ENCODE measurements around the gene KEL.
"Not testable (repeated sequence)": the region's sequence is repeated elsewhere in the genome, so short reads cannot be mapped to it uniquely, and the experiment has no call there.

KEL gene, protein sequence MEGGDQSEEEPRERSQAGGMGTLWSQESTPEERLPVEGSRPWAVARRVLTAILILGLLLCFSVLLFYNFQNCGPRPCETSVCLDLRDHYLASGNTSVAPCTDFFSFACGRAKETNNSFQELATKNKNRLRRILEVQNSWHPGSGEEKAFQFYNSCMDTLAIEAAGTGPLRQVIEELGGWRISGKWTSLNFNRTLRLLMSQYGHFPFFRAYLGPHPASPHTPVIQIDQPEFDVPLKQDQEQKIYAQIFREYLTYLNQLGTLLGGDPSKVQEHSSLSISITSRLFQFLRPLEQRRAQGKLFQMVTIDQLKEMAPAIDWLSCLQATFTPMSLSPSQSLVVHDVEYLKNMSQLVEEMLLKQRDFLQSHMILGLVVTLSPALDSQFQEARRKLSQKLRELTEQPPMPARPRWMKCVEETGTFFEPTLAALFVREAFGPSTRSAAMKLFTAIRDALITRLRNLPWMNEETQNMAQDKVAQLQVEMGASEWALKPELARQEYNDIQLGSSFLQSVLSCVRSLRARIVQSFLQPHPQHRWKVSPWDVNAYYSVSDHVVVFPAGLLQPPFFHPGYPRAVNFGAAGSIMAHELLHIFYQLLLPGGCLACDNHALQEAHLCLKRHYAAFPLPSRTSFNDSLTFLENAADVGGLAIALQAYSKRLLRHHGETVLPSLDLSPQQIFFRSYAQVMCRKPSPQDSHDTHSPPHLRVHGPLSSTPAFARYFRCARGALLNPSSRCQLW

GRCh38 chr7:142961973-142962926, at the start of gene KEL:
Gene KEL (minus strand): TSS chr7:142962363. CDS start chr7:142962206, 157 bp downstream.
- no peak for DNase-seq (ENCODE audit: low read depth)

- DNase-seq (ENCODE audit: low read depth), result peak; percentile 42
Measured at GRCh38 chr7:143008007-143008901, 46.1 kb upstream of the KEL start.

- DNase-seq (ENCODE audit: low read depth), result no peak
Measured at GRCh38 chr7:143005632-143006260, 43.6 kb upstream of the KEL start.

DNA sequence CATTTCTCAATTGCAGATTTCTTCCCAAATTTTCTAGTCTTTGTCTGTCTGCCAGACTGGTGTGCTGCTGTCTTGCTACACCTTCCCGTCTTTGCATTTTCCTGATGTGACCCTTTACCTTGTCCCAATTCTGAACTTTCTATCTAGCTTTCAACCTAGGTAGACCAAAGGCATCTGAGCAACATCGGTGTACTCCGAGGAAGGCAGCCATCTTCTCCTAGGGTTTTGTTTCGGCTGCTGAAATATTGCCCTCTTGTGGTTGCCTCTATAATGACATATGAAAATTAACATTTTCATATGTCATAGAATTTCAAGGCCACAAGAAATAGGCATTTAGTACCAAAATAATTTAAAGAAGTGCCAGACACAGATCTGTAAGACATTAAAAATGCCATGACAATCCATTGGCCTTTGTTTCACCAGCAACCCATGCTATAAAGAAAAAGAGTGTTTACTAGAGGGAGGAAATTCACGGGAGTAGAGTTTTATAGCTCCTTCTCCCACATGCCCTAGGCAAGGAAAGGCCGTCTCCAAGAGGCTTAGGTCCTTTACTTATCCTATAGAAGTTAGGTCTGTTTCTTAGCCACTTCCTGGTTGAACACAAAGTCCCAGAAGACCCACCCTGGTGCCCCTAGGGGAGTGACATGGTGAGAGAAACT, 41.4 kb upstream of the KEL start:
- DNase-seq (ENCODE audit: low read depth), result peak; percentile 36

GRCh38 chr7:143002898-143003297, 40.7 kb upstream of the KEL start:
- DNase-seq (ENCODE audit: low read depth), result no peak

- peak; percentile 30 for DNase-seq (ENCODE audit: low read depth)
Measured at GRCh38 chr7:143002106-143002505, 39.9 kb upstream of the KEL start.

- DNase-seq (ENCODE audit: low read depth), result no peak
Measured at GRCh38 chr7:143000648-143001047, 38.5 kb upstream of the KEL start.

- DNase-seq (ENCODE audit: low read depth), result no peak
Measured at GRCh38 chr7:142999793-143000192, 37.6 kb upstream of the KEL start.

- DNase-seq (ENCODE audit: low read depth), result no peak
Measured at GRCh38 chr7:142998966-142999365, 36.8 kb upstream of the KEL start.

GRCh38 chr7:142997456-142997989, 35.4 kb upstream of the KEL start:
- DNase-seq (ENCODE audit: low read depth), result no peak

DNA sequence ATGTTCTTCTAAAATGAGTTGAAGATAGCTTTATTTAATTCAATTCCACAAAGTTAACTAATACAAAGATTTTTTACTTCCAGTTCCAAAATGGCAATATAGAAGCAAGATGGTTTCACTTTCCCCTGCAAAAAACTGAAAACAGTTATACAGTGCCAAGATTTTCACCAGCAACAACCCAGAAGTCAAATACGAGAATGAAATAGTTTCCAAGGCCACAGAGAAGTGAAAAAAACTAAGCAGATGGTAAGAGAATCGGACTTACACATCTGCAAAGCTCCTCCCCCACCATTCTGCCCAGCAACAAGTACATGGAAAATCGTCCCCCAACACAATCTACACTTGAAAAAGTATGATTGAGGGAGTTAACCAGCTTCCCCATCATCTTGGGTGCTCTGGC, 30.3 kb upstream of the KEL start:
- DNase-seq (ENCODE audit: low read depth), result no peak

DNA sequence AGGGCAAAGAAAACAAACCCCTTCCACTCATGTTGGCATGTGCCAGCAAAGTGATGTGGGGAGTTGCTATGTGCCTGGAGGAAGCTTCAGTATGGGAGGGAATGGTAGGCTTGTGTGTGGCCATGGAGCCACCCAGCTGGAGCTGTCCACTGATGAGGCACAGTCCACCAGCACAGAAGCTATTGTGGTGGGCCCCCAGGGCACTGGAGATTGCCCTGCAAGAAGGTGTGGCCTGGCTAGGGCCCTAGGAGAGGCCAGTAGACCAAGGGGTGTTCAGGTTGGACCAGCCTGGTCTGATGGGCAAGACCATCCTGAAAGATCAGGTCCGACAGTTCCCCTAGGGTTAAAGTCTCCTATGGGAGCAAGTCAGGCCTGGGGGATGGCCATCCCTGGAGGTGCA, 22.1 kb upstream of the KEL start:
- no peak for DNase-seq (ENCODE audit: low read depth)

GRCh38 chr7:142983825-142984224, 21.7 kb upstream of the KEL start:
- no peak for DNase-seq (ENCODE audit: low read depth)

DNA sequence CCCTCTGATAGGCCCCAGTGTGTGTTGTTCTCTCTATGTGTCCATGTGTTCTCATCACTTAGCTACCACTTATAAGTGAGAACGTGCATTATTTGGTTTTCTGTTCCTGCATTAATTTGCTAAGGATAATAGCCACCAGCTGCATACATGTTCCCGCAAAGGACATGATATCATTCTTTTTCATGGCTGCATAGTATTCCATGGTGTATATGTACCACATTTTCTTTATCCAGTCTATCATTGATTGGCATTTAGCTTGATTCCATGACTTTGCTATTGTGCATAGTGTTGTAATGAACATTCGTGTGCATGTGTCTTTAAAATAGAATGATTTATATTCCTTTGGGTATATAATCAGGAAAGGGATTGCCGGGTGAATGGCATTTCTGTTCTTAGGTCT, 16.2 kb upstream of the KEL start:
- not testable (repeated sequence) for DNase-seq (ENCODE audit: low read depth)

DNA sequence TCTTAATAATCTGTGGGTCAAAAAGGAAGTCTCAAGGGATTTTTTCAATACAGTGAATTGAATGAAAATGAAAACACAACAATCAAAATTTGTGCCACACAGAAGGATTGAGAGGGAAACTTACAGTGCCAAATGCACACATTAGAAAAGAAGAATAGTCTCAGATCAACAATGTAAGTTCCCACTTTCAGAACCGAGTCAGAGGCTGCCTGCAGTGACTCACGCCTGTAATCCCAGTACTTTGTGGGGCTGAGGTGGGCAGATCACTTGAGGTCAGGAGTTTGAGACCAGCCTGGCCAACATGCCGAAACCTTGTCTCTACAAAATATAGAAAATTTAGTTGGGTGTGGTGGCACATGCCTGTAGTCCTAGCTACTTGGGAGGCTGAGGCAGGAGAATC, 12.5 kb upstream of the KEL start:
- no peak for DNase-seq (ENCODE audit: low read depth)

- DNase-seq (ENCODE audit: low read depth), result no peak
Measured at GRCh38 chr7:142969183-142969582, 7.0 kb upstream of the KEL start.

GRCh38 chr7:142968229-142968628, 6.1 kb upstream of the KEL start:
- DNase-seq (ENCODE audit: low read depth), result no peak

DNA sequence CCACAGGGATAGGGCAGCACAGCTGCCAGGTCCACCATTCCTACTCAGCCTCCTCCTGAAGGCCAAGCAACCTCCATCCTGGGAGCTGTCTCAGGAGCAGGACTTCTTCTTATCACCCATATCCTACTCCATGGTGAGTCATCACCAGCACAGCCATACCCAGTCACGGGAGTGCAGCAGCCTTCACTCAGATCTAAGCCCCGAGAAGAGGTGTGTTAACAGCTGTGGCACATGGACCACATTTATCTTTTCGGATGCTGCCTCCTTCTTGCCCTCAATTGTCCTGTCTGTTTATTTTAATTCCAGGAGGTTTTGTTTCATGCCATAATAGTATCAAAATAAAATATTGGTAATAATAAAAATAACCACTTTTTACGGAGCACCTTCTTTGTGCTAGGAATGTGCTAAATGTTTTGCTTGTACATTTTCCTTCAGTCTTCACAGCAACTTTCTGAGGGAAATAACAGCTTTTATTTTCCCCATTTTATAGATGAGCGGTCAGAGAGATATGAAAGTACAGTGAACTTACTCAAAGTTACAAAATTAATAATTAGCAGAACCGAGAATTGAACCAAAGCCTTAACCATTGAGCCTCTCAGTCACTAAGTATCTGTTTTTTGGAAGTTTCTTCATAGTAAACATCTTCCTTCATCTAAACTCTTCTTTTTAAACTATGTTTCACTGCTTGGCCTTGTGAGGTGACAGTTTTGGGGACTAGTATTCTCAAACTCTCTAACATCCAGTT, 2.5 kb upstream of the KEL start:
- DNase-seq (ENCODE audit: low read depth), result peak; percentile 27

DNA sequence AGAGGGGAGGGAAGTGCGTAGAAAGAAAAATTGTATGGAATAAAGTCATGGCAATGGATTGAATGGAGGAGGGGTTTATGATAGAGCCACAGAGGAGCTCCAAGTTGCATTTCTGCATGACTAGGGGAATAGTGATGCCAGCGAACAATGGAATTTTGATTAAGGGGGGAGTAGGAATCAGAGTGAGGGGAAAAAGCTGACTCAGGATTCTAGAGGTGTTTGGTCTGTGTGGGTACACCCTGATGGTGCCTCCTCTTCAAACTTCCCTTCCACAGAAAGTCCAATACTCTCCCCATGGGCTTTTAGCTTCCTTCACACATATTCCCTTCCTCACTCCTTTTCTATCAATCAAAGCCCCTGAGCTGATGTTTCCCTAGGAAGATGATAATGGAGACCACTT, 1.8 kb upstream of the KEL start:
- DNase-seq (ENCODE audit: low read depth), result no peak

Measured in amniotic epithelial cell (primary cell).